Measurements from ENCODE around the gene KIF18B.

Gene KIF18B

GRCh38 chr17:44947461-44948314, at the start of gene KIF18B:
KIF18B (minus strand) TSS chr17:44947773; CDS start chr17:44936344, 11,429 bp downstream.
- peak; percentile 80 for DNase-seq

DNA sequence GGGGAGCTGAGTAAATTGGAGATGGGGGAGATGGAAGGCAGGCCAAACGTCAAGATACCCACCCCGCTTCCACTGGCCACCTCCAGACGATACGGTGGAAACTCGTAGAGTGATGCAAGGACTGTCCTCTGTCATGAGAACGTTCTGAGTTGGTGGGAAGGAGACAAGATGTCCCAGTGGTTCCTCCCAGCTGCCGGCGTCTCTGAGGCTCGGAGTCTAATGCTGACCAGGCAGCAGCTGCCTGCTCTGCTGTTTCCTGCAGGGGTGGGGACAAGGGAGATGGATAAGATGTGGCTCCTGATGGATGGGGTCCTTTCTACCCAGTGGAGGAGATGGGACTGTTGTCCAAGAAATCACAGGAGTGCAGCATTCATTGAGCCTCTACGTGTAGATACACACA, 48.7 kb upstream of the KIF18B start:
- DNase-seq: no peak

- DNase-seq: no peak
These were observed 47.9 kb upstream of the KIF18B start for GRCh38 chr17:44995436-44996001.

DNA sequence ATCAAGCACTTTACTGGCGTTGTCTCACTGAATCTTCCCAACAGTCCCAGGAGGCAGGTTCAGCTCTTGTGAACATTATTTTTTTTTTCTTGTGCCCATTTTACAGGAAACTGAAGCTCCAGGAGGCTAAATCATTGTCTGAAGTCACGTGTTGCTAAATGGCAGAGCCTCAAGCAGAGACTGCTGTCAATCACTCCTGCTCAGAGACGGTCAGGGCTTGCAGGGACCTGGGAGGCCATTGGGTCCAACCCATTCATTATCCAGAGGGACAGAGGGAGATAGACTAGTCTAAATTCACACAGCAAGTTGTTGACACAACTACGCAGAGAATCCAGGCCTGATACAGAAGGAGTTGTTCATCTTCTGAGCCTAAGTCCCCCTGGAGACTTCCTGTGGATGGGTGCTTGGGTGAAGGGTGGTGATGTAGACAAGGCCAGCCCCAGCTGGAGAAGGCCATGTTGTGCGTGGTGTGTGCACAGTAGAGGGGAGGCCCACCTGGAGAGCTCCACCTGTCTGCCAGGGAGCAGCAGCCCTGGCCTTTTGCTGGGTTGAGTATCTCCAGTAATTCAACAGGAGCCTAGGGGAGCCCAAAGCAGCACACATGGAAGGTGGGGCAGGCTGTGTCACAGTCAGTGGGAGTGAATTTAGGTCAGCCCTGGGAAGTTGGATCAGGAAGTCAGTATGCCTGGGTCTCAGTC, 44.8 kb upstream of the KIF18B start:
- DNase-seq: no peak

- no peak for DNase-seq
These were observed 43.4 kb upstream of the KIF18B start for GRCh38 chr17:44990994-44991393.

GRCh38 chr17:44989552-44990138, 42.1 kb upstream of the KIF18B start:
- DNase-seq: no peak

GRCh38 chr17:44988044-44988942, 40.7 kb upstream of the KIF18B start:
- no peak for DNase-seq

GRCh38 chr17:44983563-44983962, 36.0 kb upstream of the KIF18B start:
- DNase-seq: no peak

GRCh38 chr17:44982113-44982702, 34.6 kb upstream of the KIF18B start:
- no peak for DNase-seq

- DNase-seq: no peak
These were observed 33.8 kb upstream of the KIF18B start for GRCh38 chr17:44981221-44981968.

GRCh38 chr17:44979426-44979995, 31.9 kb upstream of the KIF18B start:
- DNase-seq: no peak

- no peak for DNase-seq
These were observed 31.2 kb upstream of the KIF18B start for GRCh38 chr17:44978807-44979206.

GRCh38 chr17:44977814-44978550, 30.4 kb upstream of the KIF18B start:
- no peak for DNase-seq

DNA sequence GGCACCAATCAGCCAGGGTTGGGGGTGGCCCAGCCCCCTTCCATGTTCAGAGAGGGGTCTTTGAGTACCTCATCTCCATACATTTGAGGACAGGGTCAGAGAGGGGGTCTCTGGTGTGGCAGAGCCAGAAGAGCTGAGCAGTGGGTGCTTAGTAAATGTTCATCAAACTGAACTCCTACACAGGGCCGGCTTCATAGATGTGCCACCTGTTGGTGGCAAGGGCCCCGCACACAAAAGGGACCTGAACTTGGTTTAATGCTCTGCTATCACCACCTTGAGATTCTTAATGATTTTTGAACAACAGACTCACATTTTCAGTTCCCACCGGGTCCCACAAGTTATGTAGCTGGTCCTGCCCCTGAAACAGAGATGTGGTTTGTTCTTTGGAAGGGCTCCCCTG, 29.5 kb upstream of the KIF18B start:
- DNase-seq: no peak

DNA sequence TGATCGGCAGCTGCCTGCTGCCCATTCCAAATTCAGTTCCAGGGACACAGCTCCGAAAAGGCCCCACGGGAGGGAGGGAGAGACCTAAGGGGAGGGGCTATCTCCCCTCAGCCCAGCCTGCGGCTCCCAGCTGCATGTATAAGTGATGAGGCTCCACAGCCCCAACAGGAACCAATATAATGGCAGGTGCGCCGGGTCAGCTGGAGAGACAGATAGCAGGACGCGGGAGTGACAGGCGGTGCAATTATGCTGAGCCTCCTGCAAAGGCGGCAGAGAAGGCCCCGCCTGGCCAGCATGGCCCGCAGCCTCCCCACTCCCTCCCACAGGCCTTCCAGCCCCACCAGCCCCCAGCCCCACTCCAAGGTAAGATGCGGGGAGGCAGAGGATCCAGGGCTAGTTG, 28.6 kb upstream of the KIF18B start:
- no peak for DNase-seq

DNA sequence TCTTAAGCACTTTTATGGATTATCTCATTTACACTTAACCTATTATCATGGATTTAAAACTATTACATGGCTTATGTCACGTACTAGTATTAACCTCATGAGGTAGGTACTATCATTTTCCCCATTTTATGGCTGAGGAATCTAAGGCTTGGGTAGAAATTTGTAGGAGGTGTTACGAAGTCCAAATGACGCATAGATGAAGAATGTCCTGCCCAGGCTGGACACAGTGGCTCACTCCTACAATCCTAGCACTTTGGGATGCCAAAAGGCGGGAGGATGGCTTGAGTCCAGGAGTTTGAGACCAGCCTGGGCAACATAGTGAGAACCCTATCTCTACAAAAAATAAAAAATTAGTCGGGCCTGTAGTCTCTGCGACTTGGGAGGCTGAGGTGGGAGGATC, 25.4 kb upstream of the KIF18B start:
- no peak for DNase-seq

GRCh38 chr17:44971776-44972483, 24.4 kb upstream of the KIF18B start:
- peak; percentile 35 for DNase-seq

- DNase-seq: no peak
These were observed 22.7 kb upstream of the KIF18B start for GRCh38 chr17:44970136-44970741.

DNA sequence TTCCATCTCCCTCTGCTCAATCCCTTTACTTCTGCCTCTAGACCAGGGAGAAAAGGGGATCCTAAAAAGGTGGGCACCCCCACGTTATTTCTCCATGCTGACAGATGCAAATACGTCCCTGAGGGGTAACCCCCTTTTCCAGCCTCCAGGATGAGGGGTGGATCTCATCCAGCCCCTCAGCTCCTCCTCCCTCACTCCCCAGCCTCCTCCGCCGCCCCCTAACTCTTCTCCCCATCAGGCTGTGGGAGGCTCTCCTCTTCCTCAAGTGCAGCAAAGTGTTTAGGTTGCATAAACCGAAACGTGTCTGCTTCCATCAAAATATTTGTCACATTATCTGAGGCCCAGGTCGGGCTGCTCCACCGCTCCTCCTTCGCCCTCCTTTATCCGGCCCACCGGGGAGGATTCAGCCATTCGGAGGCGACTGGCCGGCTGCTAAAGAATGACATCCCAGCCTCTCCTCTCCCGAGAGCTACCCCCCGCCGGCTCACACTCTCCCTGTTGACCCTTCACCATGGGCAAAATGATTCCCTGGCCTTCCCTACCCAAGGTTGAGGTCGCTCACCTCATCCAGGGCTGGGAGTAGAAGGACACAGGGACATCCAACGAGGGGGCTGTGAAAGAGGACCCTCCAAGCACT, 21.7 kb upstream of the KIF18B start:
- DNase-seq: no peak
